H1 (cell line): ENCODE results near the gene SCO2. TPM values are rescaled to one million over a fixed set of nuclear protein-coding genes. Genes with fewer than 3 reads are reported as not detected.

ENCODE experiments used
- CBX5 ChIP-seq: fragments of 300-800, 300-1000 bp; sonication (generic); IDR thresholded peaks from 2 replicates; pipeline ENCODE4 v1.7.1; 2016; ENCODE audit warnings: antibody characterized with exemption, low read length, low read depth
- EGR1 ChIP-seq: IDR thresholded peaks from 2 replicates; pipeline ENCODE4 v1.6.1; 2011; ENCODE audit warnings: low read depth, low read length, borderline replicate concordance
- PHF8 ChIP-seq: fragments of 200-600 bp; sonication (generic); conservative IDR thresholded peaks from 2 replicates; pipeline ENCODE4 v1.7.1; 2012; ENCODE audit warnings: low read depth, mild to moderate bottlenecking, inconsistent platforms, low read length, moderate library complexity
- POLR2A ChIP-seq, 2 experiments: IDR thresholded peaks; 1 replicate in 1 of 2; 2 replicates in 1 of 2; pipeline ENCODE4 v1.6.1; 2011; ENCODE audit warnings: low read depth in 2 of 2, low read length in 2 of 2, mild to moderate bottlenecking in 2 of 2; ENCODE audit errors: control extremely low read depth in 1 of 2
- POLR2AphosphoS5 ChIP-seq: IDR thresholded peaks from 2 replicates; pipeline ENCODE4 v1.6.1; 2011; ENCODE audit warnings: low read depth, low read length
- SP2 ChIP-seq: IDR thresholded peaks from 2 replicates; pipeline ENCODE4 v1.6.1; 2012; ENCODE audit warnings: mild to moderate bottlenecking, low read length, inconsistent platforms
- ZNF274 ChIP-seq: IDR thresholded peaks from 2 replicates; pipeline ENCODE4 v1.7.0; 2012; ENCODE audit warnings: low read length, borderline replicate concordance; ENCODE audit errors: extremely low read depth
- polyA plus RNA-seq, 7 experiments: library from polyadenylated mRNA; depleted of rRNA in 3 of 7; stranded (reverse) in 5 of 7; unstranded in 2 of 7; fragments of >200 nt in 5 of 7; fragments of 200-250 nt in 2 of 7; gene quantifications; 1 replicate in 5 of 7; 2 replicates in 1 of 7; 4 replicates in 1 of 7; pipeline versions ENCODE4 v1.2.1 to v1.2.3, GENCODE V29; 2011 to 2013; ENCODE audit warnings: missing spikeins in 2 of 7, mixed read lengths in 2 of 7
- total RNA-seq: library from RNA; stranded (reverse); fragmentation: NEBNext Ultra II Directional; extraction: Animal tissue kit (Norgen Biotek cat#: 25700); gene quantifications from 2 replicates; pipeline ENCODE4 v1.2.1, GENCODE V29; 2021
- TF ChIP-seq, protein P1 (sequence below): IDR thresholded peaks from 2 replicates; pipeline ENCODE4 v1.6.1; 2011; ENCODE audit warnings: low read length, improper control_type of control experiment

SCO2 gene
- total and polyA plus RNA-seq, 2 of the 8 experiments (the other 6 are each of a cell fraction or from before 2014, with no cell fraction given) = 2.0 TPM; not detected in 1

DNA sequence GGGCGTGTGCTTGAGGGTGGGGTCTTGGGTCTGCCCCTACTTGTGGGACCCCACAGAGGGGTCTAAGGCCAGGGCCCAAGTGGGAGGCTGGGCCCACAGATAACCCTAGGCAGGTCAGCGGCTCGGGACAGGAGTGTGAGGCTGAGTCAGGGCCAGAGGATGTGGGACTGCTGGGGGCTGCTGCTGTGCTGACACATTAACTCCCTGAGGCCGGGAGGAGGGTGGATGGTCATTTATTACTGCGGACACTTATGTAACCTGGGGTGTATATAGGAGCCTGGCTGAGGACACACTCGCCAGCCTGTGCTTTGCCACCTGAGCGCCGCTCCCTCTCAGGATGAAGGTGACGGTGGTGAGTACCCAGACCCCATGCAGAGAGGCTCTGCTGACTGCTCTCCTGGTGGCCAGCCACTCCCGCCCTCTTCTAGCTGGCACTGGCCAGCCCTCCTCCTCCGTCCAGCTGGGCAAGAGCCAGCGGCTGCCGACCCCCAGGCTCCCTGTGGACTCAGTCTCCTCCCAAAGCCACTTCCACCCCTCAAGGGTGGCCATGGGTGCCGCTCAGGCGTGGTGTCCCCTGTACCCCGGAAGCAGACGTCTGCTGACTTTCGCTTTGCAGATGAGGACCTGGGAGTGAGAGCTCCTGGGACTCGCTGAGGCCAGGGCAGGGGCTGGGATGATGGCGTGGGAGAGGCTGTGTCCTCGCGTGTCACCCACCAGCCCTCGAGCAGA is 38.7 kb downstream of the SCO2 start, which contains the start of gene MIOX (continued):
- TF ChIP-seq PHF8 (no peak), CBX5 (no peak), POLR2AphosphoS5 (no peak), ZNF274 (no peak), POLR2A (IDR thresholded peaks at IDR 0.05; ENCODE audit: control extremely low read depth in 1 of 2, low read depth in 2 of 2, low read length in 2 of 2) (no peak), SP2 (no peak), EGR1 (no peak)
- TF ChIP-seq, protein P1, sequence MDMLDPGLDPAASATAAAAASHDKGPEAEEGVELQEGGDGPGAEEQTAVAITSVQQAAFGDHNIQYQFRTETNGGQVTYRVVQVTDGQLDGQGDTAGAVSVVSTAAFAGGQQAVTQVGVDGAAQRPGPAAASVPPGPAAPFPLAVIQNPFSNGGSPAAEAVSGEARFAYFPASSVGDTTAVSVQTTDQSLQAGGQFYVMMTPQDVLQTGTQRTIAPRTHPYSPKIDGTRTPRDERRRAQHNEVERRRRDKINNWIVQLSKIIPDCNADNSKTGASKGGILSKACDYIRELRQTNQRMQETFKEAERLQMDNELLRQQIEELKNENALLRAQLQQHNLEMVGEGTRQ = no peak
